HepG2 (cell line): Measurements from ENCODE around the gene AXIN1. TPM values are rescaled to one million over a fixed set of nuclear protein-coding genes. Genes with fewer than 3 reads are reported as not detected.

Experiments
- ARNTL ChIP-seq: sonication (generic); formaldehyde crosslinking; IDR thresholded peaks from 2 replicates; pipeline ENCODE4 v1.4.0; 2020; ENCODE audit warnings: mild to moderate bottlenecking, missing genetic modification reagents
- CEBPZ ChIP-seq: IDR thresholded peaks from 2 replicates; pipeline ENCODE4 v1.6.1; 2012; ENCODE audit warnings: low read length, improper control_type of control experiment
- FOXO1 ChIP-seq: sonication (generic); formaldehyde crosslinking; IDR thresholded peaks from 2 replicates; pipeline ENCODE4 v1.4.0; 2020; ENCODE audit warnings: missing genetic modification reagents
- HDAC6 ChIP-seq: fragments of 200-600 bp; sonication (generic); IDR thresholded peaks from 2 replicates; pipeline ENCODE4 v1.7.0; 2017; ENCODE audit warnings: mild to moderate bottlenecking, antibody characterized with exemption, low read length, low read depth
- HOXD1 ChIP-seq: sonication (generic); formaldehyde crosslinking; IDR thresholded peaks from 2 replicates; pipeline ENCODE4 v1.5.0; 2020; ENCODE audit warnings: missing genetic modification reagents
- KDM1A ChIP-seq: IDR thresholded peaks from 2 replicates; pipeline ENCODE4 v1.6.1; 2016; ENCODE audit warnings: missing compliant biosample characterization
- KDM4B ChIP-seq: sonication (generic); formaldehyde crosslinking; IDR thresholded peaks from 2 replicates; pipeline ENCODE4 v1.4.0; 2020; ENCODE audit warnings: missing genetic modification reagents
- KMT2B ChIP-seq: IDR thresholded peaks from 2 replicates; pipeline ENCODE4 v1.6.1; 2016; ENCODE audit warnings: missing genetic modification reagents, missing compliant biosample characterization
- MTF2 ChIP-seq: sonication (generic); formaldehyde crosslinking; IDR thresholded peaks from 2 replicates; pipeline ENCODE4 v1.5.0; 2020; ENCODE audit warnings: missing genetic modification reagents, borderline replicate concordance
- RORA ChIP-seq: sonication (generic); formaldehyde crosslinking; IDR thresholded peaks from 2 replicates; pipeline ENCODE4 v1.5.0; 2020; ENCODE audit warnings: mild to moderate bottlenecking, missing genetic modification reagents, moderate library complexity
- USF2 ChIP-seq, 2 experiments: sonication (generic) in 1 of 2; formaldehyde crosslinking in 1 of 2; IDR thresholded peaks; 2 replicates each; pipeline versions ENCODE4 v1.5.1 to v1.6.1; 2011 to 2020; ENCODE audit warnings: borderline replicate concordance in 1 of 2, low read depth in 1 of 2, low read length in 1 of 2, mild to moderate bottlenecking in 1 of 2, missing genetic modification reagents in 1 of 2, moderate library complexity in 1 of 2
- ZBTB44 ChIP-seq: sonication (generic); formaldehyde crosslinking; IDR thresholded peaks from 2 replicates; pipeline ENCODE4 v1.4.0; 2020; ENCODE audit warnings: missing genetic modification reagents
- ZKSCAN5 ChIP-seq: sonication (generic); formaldehyde crosslinking; IDR thresholded peaks from 2 replicates; pipeline ENCODE4 v1.5.1; 2020; ENCODE audit warnings: mild to moderate bottlenecking, missing genetic modification reagents
- ZNF160 ChIP-seq: sonication (generic); formaldehyde crosslinking; IDR thresholded peaks from 2 replicates; pipeline ENCODE4 v1.8.0; 2022; ENCODE audit warnings: mild to moderate bottlenecking, inconsistent platforms, missing genetic modification reagents
- ZNF17 ChIP-seq: sonication (generic); formaldehyde crosslinking; IDR thresholded peaks from 2 replicates; pipeline ENCODE4 v1.5.0; 2020; ENCODE audit warnings: mild to moderate bottlenecking, missing genetic modification reagents
- ZNF337 ChIP-seq: sonication (generic); formaldehyde crosslinking; IDR thresholded peaks from 2 replicates; pipeline ENCODE4 v1.5.1; 2020; ENCODE audit warnings: missing genetic modification reagents, low read depth, mild to moderate bottlenecking, borderline replicate concordance
- ZNF615 ChIP-seq: sonication (generic); formaldehyde crosslinking; IDR thresholded peaks from 2 replicates; pipeline ENCODE4 v1.5.0; 2020; ENCODE audit warnings: mild to moderate bottlenecking, missing genetic modification reagents, borderline replicate concordance
- ZNF746 ChIP-seq: sonication (generic); formaldehyde crosslinking; IDR thresholded peaks from 2 replicates; pipeline ENCODE4 v1.8.0; 2022; ENCODE audit warnings: mild to moderate bottlenecking, missing genetic modification reagents
- polyA plus RNA-seq, 8 experiments: library from polyadenylated mRNA; depleted of rRNA in 3 of 8; stranded (reverse) in 7 of 8; unstranded in 1 of 8; fragments of >200 nt; fragmentation: Illumina TruSeq in 4 of 8; extraction: Trizol in 4 of 8; gene quantifications; 2 replicates each; pipeline versions ENCODE4 v1.2.1 to v1.2.3, GENCODE V29; 2011 to 2016; ENCODE audit warnings: low read depth in 4 of 8, missing spikeins in 1 of 8, mixed read lengths in 1 of 8; ENCODE audit not compliant: insufficient read depth in 1 of 8
- total RNA-seq, 5 experiments: library from RNA; depleted of rRNA; stranded (reverse); fragments of >200 nt; fragmentation: Illumina TruSeq; extraction: Trizol; gene quantifications; 2 replicates each; pipeline ENCODE4 v1.2.3, GENCODE V29; 2016; ENCODE audit warnings: low read depth in 1 of 5
- TF ChIP-seq, protein P1 (sequence below): sonication (generic); formaldehyde crosslinking; IDR thresholded peaks from 2 replicates; pipeline ENCODE4 v1.4.0; 2020; ENCODE audit warnings: missing genetic modification reagents

AXIN1 gene
- total and polyA plus RNA-seq, 2 of the 13 experiments (the other 11 are each of a cell fraction or from before 2014, with no cell fraction given), result 24.0 to 26.0 TPM

DNA sequence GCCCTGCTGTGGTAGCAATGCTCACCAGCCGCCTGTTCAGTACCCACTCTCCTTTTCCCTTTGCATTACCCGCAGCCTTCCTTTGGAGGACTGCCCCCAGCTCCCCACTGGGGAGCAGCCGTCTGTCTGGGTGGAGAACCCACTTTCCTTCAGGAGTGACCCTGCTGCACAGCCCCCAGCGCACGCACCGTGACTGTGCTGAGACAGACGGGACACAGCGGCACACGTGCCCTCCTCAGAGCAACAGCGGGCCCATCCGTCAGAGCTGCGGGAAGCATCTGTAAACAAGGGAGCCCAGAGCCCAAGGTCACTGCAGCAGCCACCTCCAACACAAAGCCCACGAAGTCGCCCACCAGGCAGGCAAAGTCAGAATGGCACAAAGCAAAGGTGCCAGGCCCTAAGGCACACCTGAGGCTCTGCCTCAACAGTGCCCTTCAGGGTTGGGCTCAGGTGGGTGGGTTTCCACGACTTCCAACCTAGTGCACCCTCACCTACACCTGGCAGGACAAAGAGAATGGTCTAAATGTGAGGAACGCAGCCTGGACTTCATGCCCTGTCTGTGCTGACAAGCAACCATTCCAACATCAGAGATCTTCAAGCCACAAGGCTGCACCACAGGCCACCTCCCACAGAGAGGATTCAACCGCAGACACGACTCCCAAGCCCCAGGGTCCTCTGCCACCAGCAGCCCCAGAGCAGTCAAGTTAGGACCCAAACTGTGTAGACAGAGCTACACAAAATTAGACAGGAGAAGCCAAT is 9.9 kb downstream of the AXIN1 start (continued):
- peak; percentile 41; the same call in 1 of the 2 replicates for TF ChIP-seq USF2 (IDR thresholded peaks at IDR 0.05; ENCODE audit: low read depth, low read length)
- peak; percentile 74; the same call in 1 of the 2 replicates for TF ChIP-seq USF2 (CRISPR knock-in tag; IDR thresholded peaks at IDR 0.05; ENCODE audit: borderline replicate concordance)
- no peak for TF ChIP-seq ZNF615 (CRISPR knock-in tag)
- TF ChIP-seq FOXO1 (CRISPR knock-in tag), result peak; percentile 94
- TF ChIP-seq ZBTB44 (CRISPR knock-in tag), result no peak
- no peak for TF ChIP-seq ZKSCAN5
- no peak for TF ChIP-seq RORA (CRISPR knock-in tag)
- no peak for TF ChIP-seq KMT2B (CRISPR knock-in tag)
- TF ChIP-seq HOXD1 (CRISPR knock-in tag), result no peak; the same call in 1 of the 2 replicates
- TF ChIP-seq KDM4B (CRISPR knock-in tag), result peak; percentile 61; the same call in 1 of the 2 replicates
- TF ChIP-seq HDAC6, result no peak
- no peak for TF ChIP-seq MTF2 (CRISPR knock-in tag)
- TF ChIP-seq, protein P1, sequence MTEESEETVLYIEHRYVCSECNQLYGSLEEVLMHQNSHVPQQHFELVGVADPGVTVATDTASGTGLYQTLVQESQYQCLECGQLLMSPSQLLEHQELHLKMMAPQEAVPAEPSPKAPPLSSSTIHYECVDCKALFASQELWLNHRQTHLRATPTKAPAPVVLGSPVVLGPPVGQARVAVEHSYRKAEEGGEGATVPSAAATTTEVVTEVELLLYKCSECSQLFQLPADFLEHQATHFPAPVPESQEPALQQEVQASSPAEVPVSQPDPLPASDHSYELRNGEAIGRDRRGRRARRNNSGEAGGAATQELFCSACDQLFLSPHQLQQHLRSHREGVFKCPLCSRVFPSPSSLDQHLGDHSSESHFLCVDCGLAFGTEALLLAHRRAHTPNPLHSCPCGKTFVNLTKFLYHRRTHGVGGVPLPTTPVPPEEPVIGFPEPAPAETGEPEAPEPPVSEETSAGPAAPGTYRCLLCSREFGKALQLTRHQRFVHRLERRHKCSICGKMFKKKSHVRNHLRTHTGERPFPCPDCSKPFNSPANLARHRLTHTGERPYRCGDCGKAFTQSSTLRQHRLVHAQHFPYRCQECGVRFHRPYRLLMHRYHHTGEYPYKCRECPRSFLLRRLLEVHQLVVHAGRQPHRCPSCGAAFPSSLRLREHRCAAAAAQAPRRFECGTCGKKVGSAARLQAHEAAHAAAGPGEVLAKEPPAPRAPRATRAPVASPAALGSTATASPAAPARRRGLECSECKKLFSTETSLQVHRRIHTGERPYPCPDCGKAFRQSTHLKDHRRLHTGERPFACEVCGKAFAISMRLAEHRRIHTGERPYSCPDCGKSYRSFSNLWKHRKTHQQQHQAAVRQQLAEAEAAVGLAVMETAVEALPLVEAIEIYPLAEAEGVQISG (CRISPR knock-in tag), result peak; percentile 78
- TF ChIP-seq ZNF17, result no peak
- TF ChIP-seq ZNF337 (CRISPR knock-in tag), result 0 out of 2 replicates have a peak, but pooled peaks have one; percentile 53
- TF ChIP-seq KDM1A (CRISPR knock-in tag), result peak; percentile 86
- TF ChIP-seq ZNF160, result peak; percentile 69; the same call in 1 of the 2 replicates
- TF ChIP-seq CEBPZ, result no peak
- no peak; the same call in 1 of the 2 replicates for TF ChIP-seq ZNF746 (CRISPR knock-in tag)
- peak; percentile 92 for TF ChIP-seq ARNTL
